GM18870 (cell line): ENCODE results near the gene TBL2.
"Not testable (repeated sequence)": the region's sequence is repeated elsewhere in the genome, so short reads cannot be mapped to it uniquely, and the experiment has no call there.

ENCODE experiments used
- ATAC-seq: cut with Tn5 transposase; IDR thresholded peaks from one replicate; pipeline ENCODE4 v1.9.1; 2021; ENCODE audit warnings: moderate library complexity; ENCODE audit not compliant: unreplicated experiment

TBL2 gene

DNA sequence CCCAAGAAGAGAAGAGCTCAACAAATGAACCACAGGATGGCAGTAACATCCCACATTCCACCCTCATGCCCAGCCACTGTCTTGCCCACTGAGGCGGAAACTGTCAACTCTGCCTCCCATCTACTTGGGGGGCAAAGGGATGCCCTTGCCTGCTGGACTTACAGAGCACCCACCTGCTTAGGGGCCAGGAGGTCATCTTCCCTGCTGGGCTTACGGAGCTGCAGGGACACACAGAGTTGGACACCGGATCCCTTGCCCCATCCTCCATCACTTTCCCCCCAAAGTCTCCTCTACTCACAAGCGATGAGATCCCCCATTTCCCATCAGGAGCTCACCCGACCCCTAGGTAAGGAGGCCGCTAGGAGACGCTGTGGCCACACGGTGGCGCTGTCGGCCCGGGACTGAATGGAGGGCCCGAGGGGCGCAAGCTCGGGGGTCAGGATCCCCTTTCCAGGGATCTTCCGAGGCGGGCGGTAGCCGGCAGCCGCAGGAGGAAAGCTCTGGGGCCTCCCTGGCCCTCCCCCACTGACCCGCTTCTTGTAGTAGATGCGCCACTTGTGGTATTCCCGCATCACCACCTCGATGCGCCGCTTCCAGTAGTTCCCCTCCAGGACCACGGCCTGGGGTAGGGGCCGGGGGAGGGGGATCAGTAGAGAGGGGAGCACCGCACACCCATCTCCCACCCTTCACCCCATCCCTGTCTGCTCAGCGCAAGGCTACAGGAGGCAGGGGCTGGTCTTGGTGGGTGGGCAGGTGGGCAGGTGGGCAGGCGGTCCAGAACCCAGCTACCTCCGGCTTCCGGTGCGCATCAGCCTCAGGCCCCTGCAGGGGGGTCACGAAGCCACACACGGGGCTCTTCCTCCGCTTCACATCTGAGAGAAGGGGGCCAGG lies 28.7 kb upstream of the TBL2 start:
- no peak for ATAC-seq

- ATAC-seq, result no peak
Observed at GRCh38 chr7:73605601-73606220, 27.3 kb upstream of the TBL2 start.

GRCh38 chr7:73602721-73603651 lies 24.6 kb upstream of the TBL2 start:
- no peak for ATAC-seq

- no peak for ATAC-seq
Observed at GRCh38 chr7:73599916-73600315, 21.5 kb upstream of the TBL2 start.

GRCh38 chr7:73599151-73599882 lies 20.9 kb upstream of the TBL2 start:
- no peak for ATAC-seq

GRCh38 chr7:73597978-73598782 lies 19.8 kb upstream of the TBL2 start:
- ATAC-seq, result no peak

- no peak for ATAC-seq
Observed at GRCh38 chr7:73596191-73597065, 18.0 kb upstream of the TBL2 start.

DNA sequence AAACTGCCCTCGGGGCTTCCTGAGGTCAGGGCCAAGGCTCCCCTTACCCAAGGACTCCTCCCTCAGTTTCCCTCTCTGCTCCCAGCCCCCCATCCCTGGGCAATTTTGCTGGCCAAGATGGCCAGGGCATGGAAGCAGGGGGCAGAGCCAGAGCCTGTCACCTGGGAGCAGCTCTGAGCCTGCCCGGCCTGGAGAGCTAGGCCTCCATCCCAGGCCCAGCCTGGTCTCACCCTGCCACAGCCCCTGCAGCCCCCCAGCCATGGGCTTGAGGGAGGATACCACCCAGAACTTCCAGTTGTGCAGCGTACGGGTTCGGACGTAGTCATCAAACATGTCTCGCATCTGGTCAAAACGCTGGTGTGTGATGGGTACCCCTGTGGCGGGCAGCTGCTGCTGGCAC lies 17.0 kb upstream of the TBL2 start:
- ATAC-seq, result no peak

DNA sequence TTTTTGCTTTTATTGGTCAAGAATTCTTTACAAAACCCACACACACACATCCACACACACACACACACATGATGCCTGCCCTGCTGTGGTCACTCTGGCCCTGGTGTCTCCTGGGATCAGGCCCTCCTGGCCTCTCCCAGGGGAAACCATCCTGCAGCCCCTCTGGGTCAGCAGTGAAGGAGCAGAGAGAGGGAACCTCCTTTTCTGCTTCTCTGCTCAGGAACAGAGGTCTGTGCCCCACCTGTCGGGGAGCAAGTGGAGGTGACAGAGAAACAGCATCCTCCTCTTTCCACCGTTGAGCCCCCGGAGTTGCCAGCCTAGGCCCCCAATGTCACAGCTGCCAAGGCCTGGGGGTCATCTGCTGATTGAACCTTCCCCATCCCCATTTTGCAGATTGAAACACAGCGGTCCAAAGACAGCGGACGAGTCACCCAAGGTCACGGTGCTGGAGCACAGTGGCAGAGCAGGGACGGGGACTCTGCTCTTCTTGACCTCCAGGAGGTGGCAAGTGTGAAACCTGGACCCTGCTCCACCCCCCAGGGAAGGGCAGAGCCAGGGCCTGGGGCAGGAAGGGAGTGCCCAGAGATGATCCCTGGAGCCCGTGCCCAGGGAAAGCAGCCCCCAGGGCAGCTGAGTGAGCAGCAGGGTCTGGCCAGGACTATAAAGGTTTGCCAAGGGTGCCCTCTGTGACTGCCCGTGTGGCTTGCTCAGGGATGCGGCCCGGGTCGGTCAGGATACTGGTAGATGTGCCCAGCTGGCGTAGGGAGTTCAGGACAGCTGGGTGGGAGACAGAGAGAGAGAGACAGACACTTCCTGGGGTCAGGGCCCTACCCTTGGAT lies 15.0 kb upstream of the TBL2 start:
- ATAC-seq, result no peak

GRCh38 chr7:73586911-73587310 lies 8.5 kb upstream of the TBL2 start:
- ATAC-seq, result no peak

- ATAC-seq, result no peak
Observed at GRCh38 chr7:73585196-73585595, 6.8 kb upstream of the TBL2 start.

GRCh38 chr7:73582664-73583202 lies 4.4 kb upstream of the TBL2 start:
- ATAC-seq, result no peak

- ATAC-seq, result not testable (repeated sequence)
Observed at GRCh38 chr7:73581006-73581405, 2.6 kb upstream of the TBL2 start.

GRCh38 chr7:73577627-73578341 lies 595 bp downstream of the TBL2 start:
- ATAC-seq, result peak; percentile 5

- no peak for ATAC-seq
Observed at GRCh38 chr7:73573791-73574190, 4.6 kb downstream of the TBL2 start.

DNA sequence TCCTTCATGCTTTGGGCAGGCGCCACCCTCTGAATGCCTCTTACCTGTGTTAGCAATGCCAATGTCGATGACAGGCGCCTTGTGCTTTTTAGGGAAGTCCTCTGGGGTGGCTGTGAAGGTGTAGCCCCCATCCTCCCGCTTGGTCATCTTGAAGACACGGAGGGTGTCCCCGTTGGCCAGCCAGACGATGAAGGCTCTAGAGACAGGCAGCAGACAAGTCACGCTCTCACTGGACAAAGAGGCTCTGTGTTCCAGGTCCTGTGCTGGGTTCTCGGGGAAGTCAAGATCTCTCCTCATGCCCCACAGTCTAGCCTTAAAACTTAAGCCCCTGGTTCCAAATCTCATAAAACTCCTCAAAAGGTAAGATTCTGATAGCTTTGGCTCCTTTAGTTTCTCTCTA lies 5.1 kb downstream of the TBL2 start:
- no peak for ATAC-seq

- no peak for ATAC-seq
Observed at GRCh38 chr7:73572767-73573186, 5.6 kb downstream of the TBL2 start.
